HepG2 (cell line): ENCODE results near the gene TBC1D22A. TPM values are rescaled to one million over a fixed set of nuclear protein-coding genes. Genes with fewer than 3 reads are reported as not detected.
A peak's percentile ranks its signal among the peaks of the same experiment; 100 is the strongest.

ENCODE experiments used
- GABPB1 ChIP-seq: IDR thresholded peaks from 2 replicates; pipeline ENCODE4 v1.6.1; 2016; ENCODE audit warnings: mild to moderate bottlenecking, missing genetic modification reagents, moderate library complexity, missing compliant biosample characterization
- GATA4 ChIP-seq: sonication (generic); IDR thresholded peaks from 2 replicates; pipeline ENCODE4 v1.6.1; 2016; ENCODE audit warnings: antibody characterized with exemption, low read depth, borderline replicate concordance
- HES4 ChIP-seq: sonication (generic); formaldehyde crosslinking; IDR thresholded peaks from 2 replicates; pipeline ENCODE4 v1.9.0; 2021; ENCODE audit warnings: mild to moderate bottlenecking, missing genetic modification reagents, borderline replicate concordance
- HOXA9 ChIP-seq: sonication (generic); formaldehyde crosslinking; IDR thresholded peaks from 2 replicates; pipeline ENCODE4 v1.8.1; 2022; ENCODE audit warnings: missing genetic modification reagents, mild to moderate bottlenecking, moderate library complexity, borderline replicate concordance
- KAT7 ChIP-seq: IDR thresholded peaks from 2 replicates; pipeline ENCODE4 v1.6.1; 2018; ENCODE audit warnings: borderline replicate concordance, missing compliant biosample characterization
- KDM5B ChIP-seq: sonication (generic); formaldehyde crosslinking; IDR thresholded peaks from 2 replicates; pipeline ENCODE4 v1.4.0; 2020; ENCODE audit warnings: missing genetic modification reagents, mild to moderate bottlenecking, borderline replicate concordance
- KMT2A ChIP-seq: sonication (generic); formaldehyde crosslinking; IDR thresholded peaks from 2 replicates; pipeline ENCODE4 v1.4.0; 2020; ENCODE audit warnings: missing genetic modification reagents
- LCORL ChIP-seq, 2 experiments: fragments of 450-650 bp in 1 of 2; sonication (generic) in 1 of 2; formaldehyde crosslinking in 1 of 2; IDR thresholded peaks; 2 replicates each; pipeline versions ENCODE4 v1.5.0 to v1.6.1; 2017 to 2020; ENCODE audit warnings: antibody characterized with exemption in 1 of 2, missing genetic modification reagents in 1 of 2
- MAFK ChIP-seq, 2 experiments: IDR thresholded peaks in 1 of 2; conservative IDR thresholded peaks in 1 of 2; 2 replicates each; pipeline ENCODE4 v1.6.1; 2011; ENCODE audit warnings: improper control_type of control experiment in 2 of 2, low read length in 2 of 2
- MATR3 ChIP-seq: sonication (generic); formaldehyde crosslinking; IDR thresholded peaks from 2 replicates; pipeline ENCODE4 v1.4.0; 2020; ENCODE audit warnings: missing genetic modification reagents
- NR1H2 ChIP-seq: sonication (generic); formaldehyde crosslinking; IDR thresholded peaks from 2 replicates; pipeline ENCODE4 v1.8.1; 2022; ENCODE audit warnings: low read depth, missing genetic modification reagents, borderline replicate concordance
- SALL2 ChIP-seq: sonication (generic); formaldehyde crosslinking; IDR thresholded peaks from 2 replicates; pipeline ENCODE4 v1.8.1; 2023; ENCODE audit warnings: mild to moderate bottlenecking, missing genetic modification reagents, inconsistent platforms
- SCMH1 ChIP-seq: sonication (generic); formaldehyde crosslinking; IDR thresholded peaks from 2 replicates; pipeline ENCODE4 v1.9.0; 2021; ENCODE audit warnings: missing genetic modification reagents, mild to moderate bottlenecking, borderline replicate concordance
- SMARCC2 ChIP-seq: fragments of 450-650 bp; IDR thresholded peaks from 2 replicates; pipeline ENCODE4 v1.6.1; 2017; ENCODE audit warnings: antibody characterized with exemption, mild to moderate bottlenecking
- TP53 ChIP-seq: sonication (generic); formaldehyde crosslinking; conservative IDR thresholded peaks from 2 replicates; pipeline ENCODE4 v1.4.0; 2020; ENCODE audit warnings: missing genetic modification reagents
- ZNF264 ChIP-seq: sonication (generic); formaldehyde crosslinking; IDR thresholded peaks from 2 replicates; pipeline ENCODE4 v1.4.0; 2020; ENCODE audit warnings: missing genetic modification reagents
- ZNF567 ChIP-seq: sonication (generic); formaldehyde crosslinking; IDR thresholded peaks from 2 replicates; pipeline ENCODE4 v1.8.1; 2023; ENCODE audit warnings: mild to moderate bottlenecking, missing genetic modification reagents, borderline replicate concordance
- ZNF619 ChIP-seq: sonication (generic); formaldehyde crosslinking; IDR thresholded peaks from 2 replicates; pipeline ENCODE4 v1.4.0; 2020; ENCODE audit warnings: mild to moderate bottlenecking, missing genetic modification reagents
- ZNF670 ChIP-seq: sonication (generic); formaldehyde crosslinking; IDR thresholded peaks from 2 replicates; pipeline ENCODE4 v1.8.0; 2022; ENCODE audit warnings: mild to moderate bottlenecking, missing genetic modification reagents, borderline replicate concordance
- ZNF724P ChIP-seq: sonication (generic); formaldehyde crosslinking; IDR thresholded peaks from 2 replicates; pipeline ENCODE4 v1.8.0; 2022; ENCODE audit warnings: missing genetic modification reagents, borderline replicate concordance
- polyA plus RNA-seq, 8 experiments: library from polyadenylated mRNA; depleted of rRNA in 3 of 8; stranded (reverse) in 7 of 8; unstranded in 1 of 8; fragments of >200 nt; fragmentation: Illumina TruSeq in 4 of 8; extraction: Trizol in 4 of 8; gene quantifications; 2 replicates each; pipeline versions ENCODE4 v1.2.1 to v1.2.3, GENCODE V29; 2011 to 2016; ENCODE audit warnings: low read depth in 4 of 8, missing spikeins in 1 of 8, mixed read lengths in 1 of 8; ENCODE audit not compliant: insufficient read depth in 1 of 8
- total RNA-seq, 5 experiments: library from RNA; depleted of rRNA; stranded (reverse); fragments of >200 nt; fragmentation: Illumina TruSeq; extraction: Trizol; gene quantifications; 2 replicates each; pipeline ENCODE4 v1.2.3, GENCODE V29; 2016; ENCODE audit warnings: low read depth in 1 of 5
- TF ChIP-seq, protein P1 (sequence below): sonication (generic); formaldehyde crosslinking; IDR thresholded peaks from 2 replicates; pipeline ENCODE4 v1.8.0; 2022; ENCODE audit warnings: mild to moderate bottlenecking, missing genetic modification reagents, moderate library complexity
- TF ChIP-seq, protein P2 (sequence below): sonication (generic); formaldehyde crosslinking; conservative IDR thresholded peaks from 2 replicates; pipeline ENCODE4 v1.4.0; 2020; ENCODE audit warnings: missing genetic modification reagents
- TF ChIP-seq, protein P3 (sequence below): IDR thresholded peaks from 2 replicates; pipeline ENCODE4 v1.6.1; 2012; ENCODE audit warnings: low read depth, low read length, improper control_type of control experiment
- TF ChIP-seq, protein P4 (sequence below): sonication (generic); formaldehyde crosslinking; IDR thresholded peaks from 2 replicates; pipeline ENCODE4 v1.4.0; 2020; ENCODE audit warnings: missing genetic modification reagents, mild to moderate bottlenecking, borderline replicate concordance

TBC1D22A gene
- total and polyA plus RNA-seq, 2 of the 13 experiments (the other 11 are each of a cell fraction or from before 2014, with no cell fraction given) = 17.3 to 18.0 TPM

DNA sequence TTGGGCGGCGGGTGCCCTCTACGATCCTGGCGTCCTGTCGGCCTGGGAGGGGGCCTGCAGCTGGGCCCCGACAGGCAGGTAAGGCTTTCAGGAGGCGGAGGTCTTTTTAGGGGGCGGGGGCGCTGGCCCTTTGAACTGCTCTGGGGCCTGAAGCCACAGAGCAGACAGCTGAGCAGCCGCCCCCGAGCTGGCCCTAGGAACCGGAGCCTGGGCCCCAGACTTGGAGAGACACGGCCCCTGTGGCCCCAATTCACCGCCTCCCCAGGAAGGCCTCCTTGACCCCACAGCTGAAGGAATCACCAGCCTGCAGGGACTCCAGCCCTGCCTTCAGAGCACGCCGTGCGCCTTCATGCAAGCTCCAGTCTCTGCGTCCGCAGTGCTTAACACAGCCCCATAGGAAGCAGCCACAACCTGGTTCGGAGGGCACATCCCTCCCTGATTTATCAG is 23.8 kb upstream of the TBC1D22A start (continued):
- TF ChIP-seq ZNF724P (CRISPR knock-in tag) (no peak), SALL2 (CRISPR knock-in tag) (no peak), SMARCC2 (no peak), HES4 (CRISPR knock-in tag) (no peak), NR1H2 (CRISPR knock-in tag) (no peak), GATA4 (no peak), HOXA9 (no peak), ZNF670 (0 out of 2 replicates have a peak, but pooled peaks have one; percentile 24), KAT7 (CRISPR knock-in tag) (peak; percentile 31; the same call in 1 of the 2 replicates), MAFK (conservative IDR thresholded peaks at IDR 0.05 in 1 of 2, IDR thresholded peaks at IDR 0.05 in 1 of 2; ENCODE audit: low read length in 2 of 2) (no peak), ZNF264 (CRISPR knock-in tag) (0 out of 2 replicates have a peak, but pooled peaks have one; percentile 38), LCORL (IDR thresholded peaks at IDR 0.05) (no peak), LCORL (CRISPR knock-in tag; IDR thresholded peaks at IDR 0.05) (no peak), ZNF567 (CRISPR knock-in tag) (no peak), ZNF619 (no peak), GABPB1 (CRISPR knock-in tag) (peak; percentile 51), TP53 (no peak), KMT2A (CRISPR knock-in tag) (peak; percentile 57; the same call in 1 of the 2 replicates), KDM5B (CRISPR knock-in tag) (no peak), SCMH1 (CRISPR knock-in tag) (no peak), MATR3 (CRISPR knock-in tag) (no peak)
- TF ChIP-seq, protein P1, sequence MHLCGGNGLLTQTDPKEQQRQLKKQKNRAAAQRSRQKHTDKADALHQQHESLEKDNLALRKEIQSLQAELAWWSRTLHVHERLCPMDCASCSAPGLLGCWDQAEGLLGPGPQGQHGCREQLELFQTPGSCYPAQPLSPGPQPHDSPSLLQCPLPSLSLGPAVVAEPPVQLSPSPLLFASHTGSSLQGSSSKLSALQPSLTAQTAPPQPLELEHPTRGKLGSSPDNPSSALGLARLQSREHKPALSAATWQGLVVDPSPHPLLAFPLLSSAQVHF = no peak
- TF ChIP-seq, protein P2, sequence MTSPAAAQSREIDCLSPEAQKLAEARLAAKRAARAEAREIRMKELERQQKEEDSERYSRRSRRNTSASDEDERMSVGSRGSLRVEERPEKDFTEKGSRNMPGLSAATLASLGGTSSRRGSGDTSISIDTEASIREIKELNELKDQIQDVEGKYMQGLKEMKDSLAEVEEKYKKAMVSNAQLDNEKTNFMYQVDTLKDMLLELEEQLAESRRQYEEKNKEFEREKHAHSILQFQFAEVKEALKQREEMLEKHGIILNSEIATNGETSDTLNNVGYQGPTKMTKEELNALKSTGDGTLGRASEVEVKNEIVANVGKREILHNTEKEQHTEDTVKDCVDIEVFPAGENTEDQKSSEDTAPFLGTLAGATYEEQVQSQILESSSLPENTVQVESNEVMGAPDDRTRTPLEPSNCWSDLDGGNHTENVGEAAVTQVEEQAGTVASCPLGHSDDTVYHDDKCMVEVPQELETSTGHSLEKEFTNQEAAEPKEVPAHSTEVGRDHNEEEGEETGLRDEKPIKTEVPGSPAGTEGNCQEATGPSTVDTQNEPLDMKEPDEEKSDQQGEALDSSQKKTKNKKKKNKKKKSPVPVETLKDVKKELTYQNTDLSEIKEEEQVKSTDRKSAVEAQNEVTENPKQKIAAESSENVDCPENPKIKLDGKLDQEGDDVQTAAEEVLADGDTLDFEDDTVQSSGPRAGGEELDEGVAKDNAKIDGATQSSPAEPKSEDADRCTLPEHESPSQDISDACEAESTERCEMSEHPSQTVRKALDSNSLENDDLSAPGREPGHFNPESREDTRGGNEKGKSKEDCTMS (CRISPR knock-in tag) = no peak
- TF ChIP-seq, protein P3, sequence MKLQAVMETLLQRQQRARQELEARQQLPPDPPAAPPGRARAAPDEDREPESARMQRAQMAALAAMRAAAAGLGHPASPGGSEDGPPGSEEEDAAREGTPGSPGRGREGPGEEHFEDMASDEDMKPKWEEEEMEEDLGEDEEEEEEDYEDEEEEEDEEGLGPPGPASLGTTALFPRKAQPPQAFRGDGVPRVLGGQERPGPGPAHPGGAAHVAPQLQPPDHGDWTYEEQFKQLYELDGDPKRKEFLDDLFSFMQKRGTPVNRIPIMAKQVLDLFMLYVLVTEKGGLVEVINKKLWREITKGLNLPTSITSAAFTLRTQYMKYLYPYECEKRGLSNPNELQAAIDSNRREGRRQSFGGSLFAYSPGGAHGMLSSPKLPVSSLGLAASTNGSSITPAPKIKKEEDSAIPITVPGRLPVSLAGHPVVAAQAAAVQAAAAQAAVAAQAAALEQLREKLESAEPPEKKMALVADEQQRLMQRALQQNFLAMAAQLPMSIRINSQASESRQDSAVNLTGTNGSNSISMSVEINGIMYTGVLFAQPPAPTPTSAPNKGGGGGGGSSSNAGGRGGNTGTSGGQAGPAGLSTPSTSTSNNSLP = no peak
- TF ChIP-seq, protein P4, sequence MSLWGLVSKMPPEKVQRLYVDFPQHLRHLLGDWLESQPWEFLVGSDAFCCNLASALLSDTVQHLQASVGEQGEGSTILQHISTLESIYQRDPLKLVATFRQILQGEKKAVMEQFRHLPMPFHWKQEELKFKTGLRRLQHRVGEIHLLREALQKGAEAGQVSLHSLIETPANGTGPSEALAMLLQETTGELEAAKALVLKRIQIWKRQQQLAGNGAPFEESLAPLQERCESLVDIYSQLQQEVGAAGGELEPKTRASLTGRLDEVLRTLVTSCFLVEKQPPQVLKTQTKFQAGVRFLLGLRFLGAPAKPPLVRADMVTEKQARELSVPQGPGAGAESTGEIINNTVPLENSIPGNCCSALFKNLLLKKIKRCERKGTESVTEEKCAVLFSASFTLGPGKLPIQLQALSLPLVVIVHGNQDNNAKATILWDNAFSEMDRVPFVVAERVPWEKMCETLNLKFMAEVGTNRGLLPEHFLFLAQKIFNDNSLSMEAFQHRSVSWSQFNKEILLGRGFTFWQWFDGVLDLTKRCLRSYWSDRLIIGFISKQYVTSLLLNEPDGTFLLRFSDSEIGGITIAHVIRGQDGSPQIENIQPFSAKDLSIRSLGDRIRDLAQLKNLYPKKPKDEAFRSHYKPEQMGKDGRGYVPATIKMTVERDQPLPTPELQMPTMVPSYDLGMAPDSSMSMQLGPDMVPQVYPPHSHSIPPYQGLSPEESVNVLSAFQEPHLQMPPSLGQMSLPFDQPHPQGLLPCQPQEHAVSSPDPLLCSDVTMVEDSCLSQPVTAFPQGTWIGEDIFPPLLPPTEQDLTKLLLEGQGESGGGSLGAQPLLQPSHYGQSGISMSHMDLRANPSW = no peak
